ENCODE results near the gene IL6.

Gene IL6

GRCh38 chr7:22727714-22728035, 675 bp downstream of the IL6 start:
- Histone ChIP-seq H3K36me3 (ENCODE audit: insufficient read depth, low read length) (peaks cover 4% of the 10 kb centered on the region; the same call in 1 of the 2 replicates), H3K4me1 (ENCODE audit: insufficient read depth, low read length) (peaks cover 27% of the 10 kb centered on the region), H3K9ac (ENCODE audit: low read depth, low read length) (peak overlapping the region; percentile 49), H3K9me3 (ENCODE audit: control insufficient read depth, insufficient read depth, low read length) (no peaks in the 10 kb centered on the region)

GRCh38 chr7:22728401-22729029, 1.5 kb downstream of the IL6 start:
- Histone ChIP-seq H3K9me3 (ENCODE audit: control insufficient read depth, insufficient read depth, low read length) (no peaks in the 10 kb centered on the region), H3K36me3 (ENCODE audit: insufficient read depth, low read length) (peaks cover 4% of the 10 kb centered on the region; the same call in 1 of the 2 replicates), H3K4me1 (ENCODE audit: insufficient read depth, low read length) (peaks cover 27% of the 10 kb centered on the region), H3K9ac (ENCODE audit: low read depth, low read length) (peak overlapping the region; percentile 49)

- H3K9me3 ChIP-seq (ENCODE audit: control insufficient read depth, insufficient read depth, low read length), result no peaks in the 10 kb centered on the region
- H3K4me1 ChIP-seq (ENCODE audit: insufficient read depth, low read length), result peaks cover 26% of the 10 kb centered on the region
- H3K9ac ChIP-seq (ENCODE audit: low read depth, low read length), result no peak overlapping the region
- peaks cover 4% of the 10 kb centered on the region; the same call in 1 of the 2 replicates for H3K36me3 ChIP-seq (ENCODE audit: insufficient read depth, low read length)
Measured at GRCh38 chr7:22729180-22729825, 2.3 kb downstream of the IL6 start.

GRCh38 chr7:22730066-22730710, 3.2 kb downstream of the IL6 start:
- H3K9me3 ChIP-seq (ENCODE audit: control insufficient read depth, insufficient read depth, low read length), result no peaks in the 10 kb centered on the region
- peaks cover 21% of the 10 kb centered on the region for H3K4me1 ChIP-seq (ENCODE audit: insufficient read depth, low read length)
- H3K9ac ChIP-seq (ENCODE audit: low read depth, low read length), result no peak overlapping the region
- H3K36me3 ChIP-seq (ENCODE audit: insufficient read depth, low read length), result peaks cover 4% of the 10 kb centered on the region; the same call in 1 of the 2 replicates

GRCh38 chr7:22730921-22731654, 4.1 kb downstream of the IL6 start:
- Histone ChIP-seq H3K9ac (ENCODE audit: low read depth, low read length) (no peak overlapping the region), H3K4me1 (ENCODE audit: insufficient read depth, low read length) (peaks cover 15% of the 10 kb centered on the region), H3K36me3 (ENCODE audit: insufficient read depth, low read length) (peaks cover 4% of the 10 kb centered on the region; the same call in 1 of the 2 replicates), H3K9me3 (ENCODE audit: control insufficient read depth, insufficient read depth, low read length) (no peaks in the 10 kb centered on the region)

GRCh38 chr7:22731766-22732165, 4.8 kb downstream of the IL6 start:
- Histone ChIP-seq H3K9me3 (ENCODE audit: control insufficient read depth, insufficient read depth, low read length) (no peaks in the 10 kb centered on the region), H3K4me1 (ENCODE audit: insufficient read depth, low read length) (peaks cover 12% of the 10 kb centered on the region), H3K36me3 (ENCODE audit: insufficient read depth, low read length) (peaks cover 4% of the 10 kb centered on the region; the same call in 1 of the 2 replicates), H3K9ac (ENCODE audit: low read depth, low read length) (no peak overlapping the region)

- H3K9me3 ChIP-seq (ENCODE audit: control insufficient read depth, insufficient read depth, low read length), result 0 out of 2 replicates have a peak, but pooled peaks cover 3% of the 10 kb centered on the region
- H3K36me3 ChIP-seq (ENCODE audit: insufficient read depth, low read length), result peaks cover 4% of the 10 kb centered on the region; the same call in 1 of the 2 replicates
- H3K4me1 ChIP-seq (ENCODE audit: insufficient read depth, low read length), result peaks cover 10% of the 10 kb centered on the region
- H3K9ac ChIP-seq (ENCODE audit: low read depth, low read length), result no peak overlapping the region
Measured at GRCh38 chr7:22732556-22733126, 5.6 kb downstream of the IL6 start.

GRCh38 chr7:22733761-22734160, 6.8 kb downstream of the IL6 start:
- no peak overlapping the region for H3K9ac ChIP-seq (ENCODE audit: low read depth, low read length)
- H3K36me3 ChIP-seq (ENCODE audit: insufficient read depth, low read length), result peaks cover 4% of the 10 kb centered on the region; the same call in 1 of the 2 replicates
- peaks cover under 1% of the 10 kb centered on the region; the same call in 1 of the 2 replicates for H3K4me1 ChIP-seq (ENCODE audit: insufficient read depth, low read length)
- H3K9me3 ChIP-seq (ENCODE audit: control insufficient read depth, insufficient read depth, low read length), result 0 out of 2 replicates have a peak, but pooled peaks cover 3% of the 10 kb centered on the region

- Histone ChIP-seq H3K4me1 (ENCODE audit: insufficient read depth, low read length) (no peaks in the 10 kb centered on the region), H3K36me3 (ENCODE audit: insufficient read depth, low read length) (no peaks in the 10 kb centered on the region), H3K9me3 (ENCODE audit: control insufficient read depth, insufficient read depth, low read length) (no peaks in the 10 kb centered on the region), H3K9ac (ENCODE audit: low read depth, low read length) (no peak overlapping the region)
Measured at GRCh38 chr7:22743014-22743413, 16.0 kb downstream of the IL6 start.

- H3K9ac ChIP-seq (ENCODE audit: low read depth, low read length), result no peak overlapping the region
- peaks cover 10% of the 10 kb centered on the region; the same call in 1 of the 2 replicates for H3K9me3 ChIP-seq (ENCODE audit: control insufficient read depth, insufficient read depth, low read length)
- H3K4me1 ChIP-seq (ENCODE audit: insufficient read depth, low read length), result no peaks in the 10 kb centered on the region
- no peaks in the 10 kb centered on the region; the same call in 1 of the 2 replicates for H3K36me3 ChIP-seq (ENCODE audit: insufficient read depth, low read length)
Measured at GRCh38 chr7:22751341-22751740, 24.3 kb downstream of the IL6 start.

- H3K4me1 ChIP-seq (ENCODE audit: insufficient read depth, low read length), result no peaks in the 10 kb centered on the region
- H3K9me3 ChIP-seq (ENCODE audit: control insufficient read depth, insufficient read depth, low read length), result peaks cover 3% of the 10 kb centered on the region; the same call in 1 of the 2 replicates
- H3K36me3 ChIP-seq (ENCODE audit: insufficient read depth, low read length), result no peaks in the 10 kb centered on the region
- H3K9ac ChIP-seq (ENCODE audit: low read depth, low read length), result no peak overlapping the region
Measured at GRCh38 chr7:22757338-22757994, 30.5 kb downstream of the IL6 start.

- no peaks in the 10 kb centered on the region for H3K4me1 ChIP-seq (ENCODE audit: insufficient read depth, low read length)
- no peaks in the 10 kb centered on the region for H3K36me3 ChIP-seq (ENCODE audit: insufficient read depth, low read length)
- peaks cover 3% of the 10 kb centered on the region; the same call in 1 of the 2 replicates for H3K9me3 ChIP-seq (ENCODE audit: control insufficient read depth, insufficient read depth, low read length)
- H3K9ac ChIP-seq (ENCODE audit: low read depth, low read length), result no peak overlapping the region
Measured at GRCh38 chr7:22758576-22758975, 31.6 kb downstream of the IL6 start.

- Histone ChIP-seq H3K4me1 (ENCODE audit: insufficient read depth, low read length) (no peaks in the 10 kb centered on the region), H3K9ac (ENCODE audit: low read depth, low read length) (no peak overlapping the region), H3K9me3 (ENCODE audit: control insufficient read depth, insufficient read depth, low read length) (peaks cover 3% of the 10 kb centered on the region; the same call in 1 of the 2 replicates), H3K36me3 (ENCODE audit: insufficient read depth, low read length) (no peaks in the 10 kb centered on the region)
Measured at GRCh38 chr7:22759721-22760120, 32.7 kb downstream of the IL6 start.
